Kasumi-1 (cell line): ENCODE results near the gene CATSPERD.

Source experiments
- DNase-seq, 2 experiments: peaks; one replicate each; lab custom pipeline; 2025; lab: John Stamatoyannopoulos, UW

Gene CATSPERD

GRCh38 chr19:5787409-5788182, 67.2 kb downstream of the CATSPERD start:
- DNase-seq, result no peak

- no peak for DNase-seq
These were observed 68.0 kb downstream of the CATSPERD start for GRCh38 chr19:5788422-5788821.

- no peak for DNase-seq
These were observed 68.9 kb downstream of the CATSPERD start for GRCh38 chr19:5789351-5789761.

- no peak for DNase-seq
These were observed 69.6 kb downstream of the CATSPERD start for GRCh38 chr19:5789886-5790558.

GRCh38 chr19:5790559-5791520, 70.4 kb downstream of the CATSPERD start, which contains the start of gene DUS3L:
DUS3L (minus strand) TSS chr19:5791163; CDS start chr19:5791141, 22 bp downstream.
- peak; percentile 96 to 97 for DNase-seq

GRCh38 chr19:5792224-5792623, 71.8 kb downstream of the CATSPERD start:
- no peak for DNase-seq

- no peak for DNase-seq
These were observed 72.8 kb downstream of the CATSPERD start for GRCh38 chr19:5793188-5793587.

- DNase-seq, result no peak
These were observed 75.0 kb downstream of the CATSPERD start for GRCh38 chr19:5795382-5795919.

- no peak for DNase-seq
These were observed 77.8 kb downstream of the CATSPERD start for GRCh38 chr19:5798244-5798643.

- DNase-seq, result no peak
These were observed 79.1 kb downstream of the CATSPERD start for GRCh38 chr19:5799247-5800241.

- no peak for DNase-seq
These were observed 80.2 kb downstream of the CATSPERD start for GRCh38 chr19:5800361-5801270.

- DNase-seq, result no peak
These were observed 81.6 kb downstream of the CATSPERD start for GRCh38 chr19:5801796-5802619.

GRCh38 chr19:5803441-5803751, 83.0 kb downstream of the CATSPERD start:
- DNase-seq, result no peak

- DNase-seq, result peak; percentile 91 to 93
These were observed 83.5 kb downstream of the CATSPERD start for GRCh38 chr19:5803752-5804515.

GRCh38 chr19:5804516-5805461, 84.4 kb downstream of the CATSPERD start, which contains the start of gene NRTN:
NRTN (plus strand) TSS chr19:5805067; CDS start chr19:5824166, 19,099 bp downstream.
- peak in 1 of 2 experiments; percentile 3 for DNase-seq

- peak; percentile 34 to 52 for DNase-seq
These were observed 85.2 kb downstream of the CATSPERD start for GRCh38 chr19:5805462-5806132.
